GM23338 (cell line): ENCODE data around the gene TTBK2. TPM values are rescaled to one million over a fixed set of nuclear protein-coding genes. Genes with fewer than 3 reads are reported as not detected.

ENCODE experiments used
- ATAC-seq: fragments of 200-7000 bp; cut with Tn5 transposase; 3 replicates; pipeline ENCODE4 v1.9.1; 2020
- DNase-seq: peaks from one replicate; pipeline ENCODE4 v3.0.0-alpha.2; 2015; ENCODE audit warnings: low spot score
- H2AFZ ChIP-seq: fragments of 200-600 bp; sonication (generic); 2 replicates; pipeline ENCODE4 v1.8.0; 2016; ENCODE audit warnings: antibody characterized with exemption, mild to moderate bottlenecking, moderate library complexity
- H3F3A ChIP-seq: fragments of 200-600 bp; sonication (generic); replicated peaks from 2 replicates; pipeline ENCODE4 v1.8.0; 2017; ENCODE audit warnings: antibody characterized with exemption, mixed run types, low read depth
- H3K27ac ChIP-seq: fragments of 200-600 bp; sonication (generic); 2 replicates; pipeline ENCODE4 v1.6.1; 2016; ENCODE audit warnings: low read depth
- H3K27me3 ChIP-seq: fragments of 200-600 bp; sonication (generic); 2 replicates; pipeline ENCODE4 v1.8.0; 2016; ENCODE audit warnings: mild to moderate bottlenecking, mixed run types, moderate library complexity; ENCODE audit not compliant: insufficient read depth
- H3K36me3 ChIP-seq: fragments of 200-600 bp; sonication (generic); 2 replicates; pipeline ENCODE4 v1.8.0; 2016; ENCODE audit warnings: mild to moderate bottlenecking; ENCODE audit not compliant: insufficient read depth
- H3K4me1 ChIP-seq: fragments of 200-600 bp; sonication (generic); 2 replicates; pipeline ENCODE4 v1.8.0; 2016; ENCODE audit warnings: mild to moderate bottlenecking, moderate library complexity; ENCODE audit not compliant: insufficient read depth
- H3K4me2 ChIP-seq: fragments of 200-600 bp; sonication (generic); 2 replicates; pipeline ENCODE4 v1.7.1; 2017; ENCODE audit warnings: mixed run types
- H3K4me3 ChIP-seq: fragments of 200-600 bp; sonication (generic); 2 replicates; pipeline ENCODE4 v1.6.1; 2016; ENCODE audit warnings: mixed run types
- H3K79me2 ChIP-seq: fragments of 200-600 bp; sonication (generic); replicated peaks from 2 replicates; pipeline ENCODE4 v1.8.0; 2017; ENCODE audit warnings: mild to moderate bottlenecking; ENCODE audit not compliant: insufficient read depth
- H3K9me2 ChIP-seq: fragments of 200-600 bp; sonication (generic); 2 replicates; pipeline ENCODE4 v1.8.0; 2017; ENCODE audit not compliant: insufficient read depth
- H4K20me1 ChIP-seq: fragments of 200-600 bp; sonication (generic); replicated peaks from 2 replicates; pipeline ENCODE4 v1.8.0; 2017; ENCODE audit warnings: mild to moderate bottlenecking; ENCODE audit not compliant: insufficient read depth
- H3K27ac Mint-ChIP-seq: 2 replicates; pipeline ENCODE4 v1.8.0; 2020; ENCODE audit warnings: inconsistent platforms, mild to moderate bottlenecking, moderate library complexity, mixed read lengths
- H3K27me3 Mint-ChIP-seq: 3 replicates; pipeline ENCODE4 v1.8.0; 2022; ENCODE audit warnings: low read depth, mild to moderate bottlenecking, moderate library complexity, mixed read lengths, inconsistent platforms; ENCODE audit not compliant: insufficient read depth, poor library complexity
- H3K36me3 Mint-ChIP-seq: 3 replicates; pipeline ENCODE4 v1.8.0; 2021; ENCODE audit warnings: low read depth, mild to moderate bottlenecking, inconsistent platforms, moderate library complexity, mixed read lengths
- H3K4me1 Mint-ChIP-seq: 3 replicates; pipeline ENCODE4 v1.8.0; 2020; ENCODE audit warnings: mild to moderate bottlenecking, inconsistent platforms, mixed read lengths
- H3K4me3 Mint-ChIP-seq: 3 replicates; pipeline ENCODE4 v1.8.0; 2021; ENCODE audit warnings: moderate library complexity, mild to moderate bottlenecking, inconsistent platforms, mixed read lengths
- H3K9me3 Mint-ChIP-seq: 3 replicates; pipeline ENCODE4 v1.8.0; 2020; ENCODE audit warnings: moderate library complexity, mild to moderate bottlenecking, inconsistent platforms, mixed read lengths
- CTCF ChIP-seq, 2 experiments: fragments of 200-600 bp in 1 of 2; sonication (generic) in 1 of 2; conservative IDR thresholded peaks; 2 replicates each; pipeline versions ENCODE4 v1.5.1 to v1.6.1; 2016 to 2017; ENCODE audit warnings: antibody characterized with exemption in 2 of 2, low read depth in 2 of 2, mild to moderate bottlenecking in 2 of 2, moderate library complexity in 1 of 2
- ETS1 ChIP-seq: IDR thresholded peaks from 2 replicates; pipeline ENCODE4 v1.6.1; 2016; ENCODE audit warnings: antibody characterized with exemption
- EZH2 ChIP-seq: fragments of 200-600 bp; sonication (generic); IDR thresholded peaks from one replicate; pipeline ENCODE4 v1.8.0; 2017; ENCODE audit warnings: antibody characterized with exemption, mild to moderate bottlenecking, low read depth; ENCODE audit not compliant: unreplicated experiment
- EZH2phosphoT487 ChIP-seq: fragments of 200-600 bp; sonication (generic); IDR thresholded peaks from one replicate; pipeline ENCODE4 v1.8.1; 2018; ENCODE audit warnings: antibody characterized with exemption; ENCODE audit not compliant: unreplicated experiment
- JUNB ChIP-seq: IDR thresholded peaks from one replicate; pipeline ENCODE4 v1.6.1; 2016; ENCODE audit warnings: antibody characterized with exemption; ENCODE audit not compliant: unreplicated experiment
- NANOG ChIP-seq: IDR thresholded peaks from 2 replicates; pipeline ENCODE4 v1.6.1; 2016; ENCODE audit warnings: antibody characterized with exemption, borderline replicate concordance
- POLR2AphosphoS5 ChIP-seq: IDR thresholded peaks from 2 replicates; pipeline ENCODE4 v1.6.1; 2016; ENCODE audit warnings: antibody characterized with exemption, low read depth
- ZNF114 ChIP-seq: fragments of 250-450 bp; sonication (Bioruptor Pico); IDR thresholded peaks from 2 replicates; pipeline ENCODE4 v1.5.0; 2020; ENCODE audit warnings: mild to moderate bottlenecking, moderate library complexity
- ZNF331 ChIP-seq: fragments of 250-450 bp; sonication (Bioruptor Pico); IDR thresholded peaks from 2 replicates; pipeline ENCODE4 v1.5.0; 2020; ENCODE audit warnings: low read depth, mild to moderate bottlenecking, moderate library complexity
- polyA plus RNA-seq: library from polyadenylated mRNA; unstranded; fragments of >200 nt; fragmentation: Nextera tagmentation; extraction: Ambion mirVana; gene quantifications from 2 replicates; pipeline ENCODE4 v1.2.1, GENCODE V29; 2016
- total RNA-seq: library from RNA; depleted of rRNA; stranded (reverse); fragments of >200 nt; shearing (Covaris generic); gene quantifications from 2 replicates; pipeline ENCODE4 v1.2.3, GENCODE V29; 2014
- TF ChIP-seq, protein P1 (sequence below): IDR thresholded peaks from one replicate; pipeline ENCODE4 v1.6.1; 2018; ENCODE audit warnings: antibody characterized with exemption; ENCODE audit not compliant: unreplicated experiment

TTBK2 gene
- total and polyA plus RNA-seq, 2 experiments from 2014 or later: 5.8 to 15.9 TPM

GRCh38 chr15:42692997-42693396 lies 227.6 kb downstream of the TTBK2 start (continued):
- TF ChIP-seq, protein P1, sequence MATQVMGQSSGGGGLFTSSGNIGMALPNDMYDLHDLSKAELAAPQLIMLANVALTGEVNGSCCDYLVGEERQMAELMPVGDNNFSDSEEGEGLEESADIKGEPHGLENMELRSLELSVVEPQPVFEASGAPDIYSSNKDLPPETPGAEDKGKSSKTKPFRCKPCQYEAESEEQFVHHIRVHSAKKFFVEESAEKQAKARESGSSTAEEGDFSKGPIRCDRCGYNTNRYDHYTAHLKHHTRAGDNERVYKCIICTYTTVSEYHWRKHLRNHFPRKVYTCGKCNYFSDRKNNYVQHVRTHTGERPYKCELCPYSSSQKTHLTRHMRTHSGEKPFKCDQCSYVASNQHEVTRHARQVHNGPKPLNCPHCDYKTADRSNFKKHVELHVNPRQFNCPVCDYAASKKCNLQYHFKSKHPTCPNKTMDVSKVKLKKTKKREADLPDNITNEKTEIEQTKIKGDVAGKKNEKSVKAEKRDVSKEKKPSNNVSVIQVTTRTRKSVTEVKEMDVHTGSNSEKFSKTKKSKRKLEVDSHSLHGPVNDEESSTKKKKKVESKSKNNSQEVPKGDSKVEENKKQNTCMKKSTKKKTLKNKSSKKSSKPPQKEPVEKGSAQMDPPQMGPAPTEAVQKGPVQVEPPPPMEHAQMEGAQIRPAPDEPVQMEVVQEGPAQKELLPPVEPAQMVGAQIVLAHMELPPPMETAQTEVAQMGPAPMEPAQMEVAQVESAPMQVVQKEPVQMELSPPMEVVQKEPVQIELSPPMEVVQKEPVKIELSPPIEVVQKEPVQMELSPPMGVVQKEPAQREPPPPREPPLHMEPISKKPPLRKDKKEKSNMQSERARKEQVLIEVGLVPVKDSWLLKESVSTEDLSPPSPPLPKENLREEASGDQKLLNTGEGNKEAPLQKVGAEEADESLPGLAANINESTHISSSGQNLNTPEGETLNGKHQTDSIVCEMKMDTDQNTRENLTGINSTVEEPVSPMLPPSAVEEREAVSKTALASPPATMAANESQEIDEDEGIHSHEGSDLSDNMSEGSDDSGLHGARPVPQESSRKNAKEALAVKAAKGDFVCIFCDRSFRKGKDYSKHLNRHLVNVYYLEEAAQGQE: no peak
- TF ChIP-seq EZH2phosphoT487 (no peak), NANOG (no peak), ZNF114 (CRISPR knock-in tag) (no peak), POLR2AphosphoS5 (no peak), ZNF331 (CRISPR knock-in tag) (no peak)

- H3K27ac ChIP-seq: no peak overlapping the region
- Mint-ChIP-seq H3K4me3 (no peak overlapping the region), H3K36me3 (peaks cover 4% of the 10 kb centered on the region; the same call in 1 of the 3 replicates), H3K27ac (no peak overlapping the region), H3K9me3 (no peaks in the 10 kb centered on the region), H3K4me1 (no peaks in the 10 kb centered on the region), H3K27me3 (peaks cover 11% of the 10 kb centered on the region)
- H3K36me3 ChIP-seq: no peaks in the 10 kb centered on the region
- H3K9me2 ChIP-seq: no peaks in the 10 kb centered on the region
- no peaks in the 10 kb centered on the region for H3K79me2 ChIP-seq
- no peaks in the 10 kb centered on the region for H3K27me3 ChIP-seq
- ATAC-seq: no peak
- no peaks in the 10 kb centered on the region for H3F3A ChIP-seq
- H3K4me1 ChIP-seq: no peaks in the 10 kb centered on the region
- H4K20me1 ChIP-seq: no peaks in the 10 kb centered on the region
- no peak overlapping the region for H3K4me3 ChIP-seq
- H2AFZ ChIP-seq: no peak overlapping the region
- DNase-seq: no peak
- H3K4me2 ChIP-seq: no peak overlapping the region
- TF ChIP-seq, protein P1: no peak
- no peak for TF ChIP-seq JUNB
- TF ChIP-seq EZH2phosphoT487: no peak
- TF ChIP-seq ETS1: no peak
- TF ChIP-seq CTCF (conservative IDR thresholded peaks at IDR 0.05; ENCODE audit: low read depth in 2 of 2): no peak
- TF ChIP-seq EZH2: no peak
These were observed 228.0 kb downstream of the TTBK2 start for GRCh38 chr15:42692536-42692935.
